D341Med (cell line): Measurements from ENCODE around the gene C19orf18.
A peak's percentile ranks its signal among the peaks of the same experiment; 100 is the strongest.

Experiments
- DNase-seq: peaks from one replicate; pipeline ENCODE4 v3.0.0; 2012; ENCODE audit warnings: low spot score

C19orf18 gene

DNA sequence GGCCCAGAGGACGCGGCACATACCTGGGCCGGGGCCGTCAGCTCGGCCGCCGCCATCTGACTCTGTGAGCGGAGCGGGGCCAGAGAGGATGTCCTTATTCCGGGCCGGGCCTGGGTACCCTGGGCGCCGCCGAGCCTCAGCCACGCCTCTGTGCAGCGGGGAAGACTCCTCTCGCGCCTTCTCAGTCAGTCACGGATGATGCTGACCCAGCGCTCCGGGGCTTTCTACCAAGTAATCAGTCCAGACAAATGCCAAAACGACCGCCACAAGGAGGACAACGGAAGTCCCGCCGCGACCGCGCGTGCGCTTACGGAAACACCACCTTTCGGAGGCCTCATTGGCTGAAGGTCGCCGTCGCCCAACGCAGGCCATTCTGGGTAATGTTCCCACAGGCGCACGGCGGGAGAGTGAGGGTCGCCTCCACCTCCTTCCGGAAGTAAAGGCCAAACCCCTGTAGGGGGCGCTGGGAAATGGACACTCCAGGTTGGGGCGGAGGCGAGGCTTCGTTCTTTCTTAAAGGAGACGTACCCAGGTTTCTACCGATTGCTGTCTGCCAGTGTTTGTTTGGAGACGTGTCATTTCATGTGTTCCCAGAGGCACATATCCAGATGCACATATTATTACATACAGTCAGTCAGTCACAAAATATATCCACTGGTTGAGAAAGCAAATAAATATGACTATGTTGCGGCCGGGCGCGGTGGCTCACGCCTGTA is 26.8 kb downstream of the C19orf18 start, which contains the start of gene ZNF256:
Gene ZNF256, minus strand, starts transcription at position 288 of the 716 bp plus-strand sequence. Its CDS starts 232 bp downstream, at position 56.
- DNase-seq = peak; percentile 97

DNA sequence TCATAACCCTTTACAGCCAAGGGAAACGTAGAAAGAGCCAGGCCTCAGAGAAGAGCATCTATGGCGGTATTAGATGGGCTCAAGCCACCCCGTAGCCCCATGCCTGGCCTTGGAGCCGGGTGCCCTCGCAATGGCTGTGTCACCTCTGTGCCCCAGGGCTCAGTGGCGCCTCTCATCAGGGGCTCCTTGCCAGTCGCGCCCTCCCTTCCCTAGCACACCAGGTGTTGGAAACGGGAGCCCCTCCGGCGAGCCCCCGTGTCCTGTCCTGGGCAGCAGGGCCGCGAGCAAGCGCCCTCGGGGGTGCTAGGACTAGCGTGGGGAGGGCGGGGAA is 27.3 kb downstream of the C19orf18 start:
- no peak for DNase-seq

DNA sequence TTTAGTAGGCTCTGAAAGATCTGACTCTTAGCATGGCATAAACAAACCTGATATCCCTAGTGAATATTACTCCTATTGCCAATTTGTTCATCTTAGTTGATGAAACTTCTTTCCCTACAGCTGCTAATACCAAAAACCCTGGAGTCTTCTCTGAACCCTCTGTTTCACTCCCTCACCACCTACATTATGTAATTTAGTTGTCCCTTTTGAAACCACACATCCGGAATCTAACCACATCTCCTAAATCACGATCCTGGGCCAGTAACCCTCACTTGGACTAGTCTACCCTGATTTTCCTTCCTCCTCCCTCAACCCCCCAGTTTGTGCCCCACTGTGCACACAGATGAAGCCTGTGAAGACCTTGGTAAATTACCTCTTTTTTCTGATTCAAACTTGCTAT is 28.0 kb downstream of the C19orf18 start:
- DNase-seq = no peak

DNA sequence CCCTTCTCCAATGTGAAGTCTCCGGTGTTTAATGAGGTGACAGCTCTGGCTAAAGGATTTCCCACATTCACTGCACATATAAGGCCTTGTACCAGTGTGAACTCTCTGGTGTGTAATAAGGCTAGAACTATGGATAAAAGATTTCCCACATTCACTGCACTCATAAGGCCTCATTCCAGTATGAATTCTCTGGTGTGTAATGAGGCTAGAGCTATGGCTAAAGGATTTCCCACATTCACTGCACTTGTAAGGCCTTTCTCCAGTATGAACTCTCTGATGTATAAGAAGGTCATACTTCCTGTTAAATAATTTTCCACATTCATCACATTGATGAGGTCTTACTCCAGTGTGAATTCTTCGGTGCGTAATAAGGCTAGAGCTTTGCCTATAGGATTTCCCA is 32.7 kb downstream of the C19orf18 start:
- DNase-seq = no peak

DNA sequence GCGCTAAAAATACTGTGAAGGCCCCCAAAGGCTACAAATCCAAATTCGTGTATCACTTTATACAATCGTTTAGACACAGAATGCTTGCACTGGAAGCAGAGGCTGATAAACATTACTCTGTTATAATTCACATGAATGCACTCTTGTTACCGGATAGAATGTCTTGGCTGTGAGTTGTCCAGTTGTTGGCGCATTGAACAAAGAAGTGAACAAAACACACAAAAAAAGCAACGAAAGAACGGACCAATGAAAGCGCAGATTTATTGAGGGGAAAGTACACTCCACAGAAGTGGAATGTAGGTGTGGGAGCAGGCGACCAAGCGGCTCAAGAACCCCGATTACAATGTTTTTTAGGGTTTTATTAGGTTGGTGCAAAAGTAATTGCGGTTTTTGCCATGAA is 38.6 kb downstream of the C19orf18 start:
- no peak for DNase-seq

DNA sequence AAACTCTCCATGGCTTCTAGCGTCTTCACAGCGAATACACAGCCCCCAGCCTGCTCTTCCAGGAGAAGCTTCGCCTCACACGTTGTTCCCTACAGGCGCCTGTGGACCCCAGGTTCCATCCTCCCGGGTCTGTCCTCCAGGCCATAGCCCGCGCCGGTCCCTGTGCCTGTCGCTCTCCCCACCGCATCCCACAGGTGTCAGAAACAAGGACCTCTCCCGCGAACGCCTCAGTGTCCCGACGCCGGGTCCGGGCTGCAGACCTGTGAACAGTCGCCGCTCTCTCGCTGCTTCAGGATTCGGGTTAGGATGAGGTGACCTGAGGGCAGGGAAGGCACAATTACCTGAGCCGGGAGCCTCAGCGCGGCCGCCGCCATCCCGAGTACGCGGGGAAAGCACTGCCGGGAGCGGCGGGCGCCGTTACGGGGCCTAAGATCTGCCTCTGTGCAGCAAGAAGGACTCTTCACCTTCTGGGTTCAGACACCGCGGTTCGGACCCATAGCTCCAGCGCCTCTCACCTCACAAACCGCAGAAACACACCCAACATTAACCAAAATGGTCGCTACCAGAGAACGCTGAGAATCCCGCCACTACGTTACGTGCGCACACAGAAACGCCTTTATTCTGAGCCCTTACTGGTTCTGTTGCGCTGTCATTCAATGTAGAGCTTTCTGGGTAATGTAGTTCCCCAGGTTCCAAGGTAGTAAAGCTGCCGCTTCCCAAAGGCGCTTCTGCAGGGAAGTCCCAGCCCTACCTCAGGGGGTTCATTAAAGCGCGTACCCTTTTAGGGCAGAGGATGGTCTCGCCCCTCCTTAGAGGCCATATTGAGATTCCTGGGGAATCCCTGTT is 39.3 kb downstream of the C19orf18 start, which contains the start of gene ZNF418:
Gene ZNF418, minus strand, starts transcription at position 583 of the 846 bp plus-strand sequence. CDS start 1,580 bp downstream, outside the sequence.
- peak; percentile 68 for DNase-seq

DNA sequence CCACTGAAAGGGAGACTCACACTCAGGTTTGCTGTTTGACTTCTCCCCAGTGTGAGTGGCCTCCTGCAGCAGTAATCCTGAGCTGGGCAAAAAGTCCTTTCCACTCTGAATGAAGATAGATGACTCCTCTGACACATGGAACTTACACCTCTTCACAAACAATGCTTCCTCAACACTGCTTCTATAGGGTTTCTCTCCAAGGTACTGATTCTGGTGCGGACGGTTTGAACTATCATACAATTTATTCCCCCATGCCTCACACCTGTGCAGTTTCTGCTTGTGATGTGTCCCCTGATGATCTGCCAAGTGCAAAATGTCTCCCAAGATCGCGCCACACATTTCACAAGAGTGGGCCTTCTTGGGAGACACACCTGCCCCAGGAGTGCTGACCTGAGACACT is 46.7 kb downstream of the C19orf18 start:
- DNase-seq = no peak

DNA sequence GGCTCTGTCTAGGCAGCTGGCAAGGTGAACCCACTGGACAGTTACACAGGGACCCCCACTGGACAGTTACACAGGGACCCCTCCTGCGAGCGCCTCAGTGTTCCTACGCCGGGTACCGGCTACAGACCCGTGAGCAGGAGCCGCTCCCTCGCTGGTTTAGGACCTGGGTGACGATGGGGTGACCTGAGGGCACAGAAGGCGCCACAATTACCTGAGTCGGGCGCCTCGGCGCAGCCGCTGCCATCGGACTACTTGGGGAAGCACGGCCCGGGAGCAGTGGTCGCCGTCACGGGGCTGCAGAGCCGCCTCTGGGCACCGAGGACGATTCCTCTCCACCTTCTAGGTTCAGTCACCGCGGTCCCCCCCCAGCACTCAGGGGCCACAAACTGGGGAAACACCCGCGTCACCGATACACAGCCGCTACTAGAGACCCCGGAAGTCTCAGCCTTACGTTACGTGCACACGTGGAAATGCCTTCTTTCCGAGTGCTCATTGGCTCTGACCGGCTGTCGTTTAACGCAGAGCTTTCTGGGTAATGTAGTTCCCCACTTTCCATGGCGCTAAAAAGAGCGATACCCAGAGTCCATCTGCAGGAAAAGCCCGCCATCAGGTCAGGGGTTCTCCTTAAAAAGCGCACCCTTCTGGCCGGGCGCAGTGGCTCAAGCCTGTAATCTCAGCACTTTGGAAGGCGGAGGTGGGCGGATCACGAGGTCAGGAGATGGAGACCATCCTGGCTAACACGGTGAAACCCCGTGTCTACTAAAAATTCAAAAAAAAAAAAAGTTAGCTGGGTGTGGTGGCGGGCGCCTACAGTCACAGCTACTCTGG is 58.0 kb downstream of the C19orf18 start, which contains the start of gene ZNF417:
Gene ZNF417, minus strand, starts transcription at position 425 of the 828 bp plus-strand sequence. Its CDS starts 181 bp downstream, at position 244.
- DNase-seq = peak; percentile 88

DNA sequence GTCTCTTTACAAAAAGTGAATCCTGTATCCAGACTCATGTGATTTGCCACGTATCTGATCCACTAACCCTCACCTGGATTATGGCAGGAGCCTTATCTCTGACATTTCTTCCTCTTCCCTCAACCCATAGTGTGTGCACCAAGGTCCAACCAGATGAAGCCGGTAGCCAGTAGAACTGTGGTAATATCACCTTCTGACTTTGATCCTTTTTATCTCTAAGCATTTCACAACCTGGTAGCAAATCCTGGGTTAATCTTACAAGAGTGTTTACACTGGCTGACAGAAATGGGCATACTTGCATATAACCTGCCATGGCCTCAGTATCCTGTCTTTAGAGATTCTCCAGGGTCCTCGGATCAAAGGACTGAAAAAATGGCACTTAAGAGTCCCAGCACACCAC is 59.8 kb downstream of the C19orf18 start:
- no peak for DNase-seq
